H1 (cell line): ENCODE measurements around the gene DMBT1.

ENCODE experiments used
- CTCF ChIP-seq, 3 experiments: IDR thresholded peaks; 1 replicate in 2 of 3; 2 replicates in 1 of 3; pipeline versions ENCODE4 v1.5.1 to v1.6.1; 2011; ENCODE audit warnings: low read length in 3 of 3, mild to moderate bottlenecking in 3 of 3, inconsistent platforms in 2 of 3, low read depth in 1 of 3, moderate library complexity in 1 of 3; ENCODE audit not compliant: insufficient read depth in 1 of 3; ENCODE audit errors: control extremely low read depth in 1 of 3
- EZH2 ChIP-seq: fragments of 200-600 bp; sonication (generic); IDR thresholded peaks from 2 replicates; pipeline ENCODE4 v1.7.1; 2012; ENCODE audit warnings: low read depth, mild to moderate bottlenecking, moderate library complexity, low read length, inconsistent platforms; ENCODE audit not compliant: severe bottlenecking
- POLR2AphosphoS5 ChIP-seq: IDR thresholded peaks from 2 replicates; pipeline ENCODE4 v1.6.1; 2011; ENCODE audit warnings: low read depth, low read length
- RXRA ChIP-seq: IDR thresholded peaks from 2 replicates; pipeline ENCODE4 v1.6.1; 2011; ENCODE audit warnings: low read depth, mild to moderate bottlenecking, low read length, moderate library complexity; ENCODE audit not compliant: insufficient read depth
- SIN3A ChIP-seq, 2 experiments: IDR thresholded peaks in 1 of 2; conservative IDR thresholded peaks in 1 of 2; 2 replicates each; pipeline ENCODE4 v1.6.1; 2011 to 2012; ENCODE audit warnings: low read length in 2 of 2, improper control_type of control experiment in 1 of 2, low read depth in 1 of 2, mild to moderate bottlenecking in 1 of 2
- SP1 ChIP-seq: IDR thresholded peaks from 2 replicates; pipeline ENCODE4 v1.6.1; 2011; ENCODE audit warnings: low read depth, low read length
- TAF1 ChIP-seq: IDR thresholded peaks from 2 replicates; pipeline ENCODE4 v1.6.1; 2011; ENCODE audit warnings: mild to moderate bottlenecking, low read depth, low read length

- TF ChIP-seq POLR2AphosphoS5 (no peak), RXRA (no peak), CTCF (IDR thresholded peaks at IDR 0.05; ENCODE audit: control extremely low read depth in 1 of 3, insufficient read depth in 1 of 3, low read depth in 1 of 3, low read length in 3 of 3) (no peak), SIN3A (conservative IDR thresholded peaks at IDR 0.05 in 1 of 2, IDR thresholded peaks at IDR 0.05 in 1 of 2; ENCODE audit: low read depth in 1 of 2, low read length in 2 of 2) (no peak), TAF1 (no peak), EZH2 (no peak), SP1 (no peak)
Observed at GRCh38 chr10:122549636-122550035, 10.9 kb upstream of the DMBT1 start.
